WTC11 (cell line): ENCODE measurements around the gene MIOX. TPM values are rescaled to one million over a fixed set of nuclear protein-coding genes. Genes with fewer than 3 reads are reported as not detected.

Experiments used
- ATAC-seq: fragments of 200-7000 bp; cut with Tn5 transposase; 2 replicates; pipeline ENCODE4 v1.10.0; 2021; ENCODE audit warnings: mild to moderate bottlenecking, moderate library complexity
- CTCF ChIA-PET: fragments of 300-600 bp; sonication (Branson Sonifier 250); formaldehyde crosslinking; loops from one replicate; lab custom pipeline; 2021; ENCODE audit warnings: antibody characterized with exemption; lab: Charles Lee
- POLR2A ChIA-PET: fragments of 350-600 bp; sonication (Branson Sonifier 250); formaldehyde crosslinking; loops from one replicate; lab custom pipeline; 2021; ENCODE audit warnings: antibody characterized with exemption; lab: Charles Lee
- DNase-seq: peaks from one replicate; pipeline ENCODE4 v3.0.0; 2021; ENCODE audit warnings: low spot score
- H3K27ac Mint-ChIP-seq: 2 replicates; pipeline ENCODE4 v1.8.0; 2021; ENCODE audit warnings: mixed read lengths
- H3K27me3 Mint-ChIP-seq: 2 replicates; pipeline ENCODE4 v1.8.0; 2021; ENCODE audit warnings: low read depth, mild to moderate bottlenecking, moderate library complexity, mixed read lengths
- H3K36me3 Mint-ChIP-seq: 2 replicates; pipeline ENCODE4 v1.8.0; 2021; ENCODE audit warnings: mixed read lengths
- H3K4me1 Mint-ChIP-seq: 2 replicates; pipeline ENCODE4 v1.8.0; 2022; ENCODE audit warnings: mixed read lengths
- H3K4me3 Mint-ChIP-seq: 2 replicates; pipeline ENCODE4 v1.8.0; 2021; ENCODE audit warnings: mild to moderate bottlenecking, moderate library complexity, mixed read lengths
- H3K9me3 Mint-ChIP-seq: 2 replicates; pipeline ENCODE4 v1.8.0; 2021; ENCODE audit warnings: mixed read lengths
- CDX4 ChIP-seq: fragments of 250-450 bp; sonication (Bioruptor Pico); IDR thresholded peaks from 2 replicates; pipeline ENCODE4 v1.9.0; 2021; ENCODE audit warnings: moderate library complexity, mild to moderate bottlenecking, inconsistent platforms, borderline replicate concordance
- ELF4 ChIP-seq: sonication (generic); formaldehyde crosslinking; IDR thresholded peaks from 2 replicates; pipeline ENCODE4 v1.8.1; 2022; ENCODE audit warnings: low read depth, mild to moderate bottlenecking, moderate library complexity, missing genetic modification reagents
- FOXJ3 ChIP-seq: sonication (generic); formaldehyde crosslinking; IDR thresholded peaks from 2 replicates; pipeline ENCODE4 v1.9.0; 2021; ENCODE audit warnings: missing genetic modification reagents, mild to moderate bottlenecking, borderline replicate concordance
- FOXK1 ChIP-seq: sonication (generic); formaldehyde crosslinking; IDR thresholded peaks from 2 replicates; pipeline ENCODE4 v1.8.0; 2022; ENCODE audit warnings: mild to moderate bottlenecking, moderate library complexity, missing genetic modification reagents
- GRHL2 ChIP-seq: fragments of 250-450 bp; sonication (Bioruptor Pico); IDR thresholded peaks from 2 replicates; pipeline ENCODE4 v1.8.0; 2022; ENCODE audit warnings: mild to moderate bottlenecking, moderate library complexity; ENCODE audit not compliant: insufficient replicate concordance, severe bottlenecking
- GTF2I ChIP-seq: fragments of 250-450 bp; sonication (Bioruptor Pico); conservative IDR thresholded peaks from 2 replicates; pipeline ENCODE4 v1.4.0; 2021; ENCODE audit warnings: mild to moderate bottlenecking
- IRF1 ChIP-seq: sonication (generic); formaldehyde crosslinking; IDR thresholded peaks from 2 replicates; pipeline ENCODE4 v1.8.0; 2023; ENCODE audit warnings: missing genetic modification reagents
- JAZF1 ChIP-seq: fragments of 250-450 bp; sonication (Bioruptor Pico); IDR thresholded peaks from 2 replicates; pipeline ENCODE4 v1.9.0; 2021; ENCODE audit warnings: moderate library complexity, mild to moderate bottlenecking, inconsistent platforms
- MLX ChIP-seq: sonication (generic); formaldehyde crosslinking; IDR thresholded peaks from 2 replicates; pipeline ENCODE4 v1.8.1; 2023; ENCODE audit warnings: mild to moderate bottlenecking, missing genetic modification reagents, moderate library complexity
- NFATC4 ChIP-seq: fragments of 250-450 bp; sonication (Bioruptor Pico); IDR thresholded peaks from 2 replicates; pipeline ENCODE4 v1.9.0; 2021; ENCODE audit warnings: mild to moderate bottlenecking
- NFE2L1 ChIP-seq: sonication (generic); formaldehyde crosslinking; IDR thresholded peaks from 2 replicates; pipeline ENCODE4 v1.8.1; 2023; ENCODE audit warnings: missing genetic modification reagents
- NR1H2 ChIP-seq: sonication (generic); formaldehyde crosslinking; IDR thresholded peaks from 2 replicates; pipeline ENCODE4 v1.9.0; 2021; ENCODE audit warnings: mild to moderate bottlenecking, moderate library complexity, missing genetic modification reagents
- PREB ChIP-seq: sonication (generic); formaldehyde crosslinking; IDR thresholded peaks from 2 replicates; pipeline ENCODE4 v1.8.1; 2022; ENCODE audit warnings: mild to moderate bottlenecking, missing genetic modification reagents, moderate library complexity, borderline replicate concordance
- PRRX2 ChIP-seq: fragments of 250-450 bp; sonication (Bioruptor Pico); IDR thresholded peaks from 2 replicates; pipeline ENCODE4 v1.8.0; 2021; ENCODE audit warnings: mild to moderate bottlenecking
- TCF7 ChIP-seq: sonication (generic); formaldehyde crosslinking; IDR thresholded peaks from 2 replicates; pipeline ENCODE4 v1.8.0; 2022; ENCODE audit warnings: mild to moderate bottlenecking, low read depth, missing genetic modification reagents, moderate library complexity
- ZMAT4 ChIP-seq: fragments of 250-450 bp; sonication (Bioruptor Pico); IDR thresholded peaks from 2 replicates; pipeline ENCODE4 v1.9.0; 2021; ENCODE audit warnings: mild to moderate bottlenecking
- ZNF219 ChIP-seq: sonication (generic); formaldehyde crosslinking; IDR thresholded peaks from 2 replicates; pipeline ENCODE4 v1.8.0; 2023; ENCODE audit warnings: missing genetic modification reagents, mild to moderate bottlenecking, borderline replicate concordance
- ZNF396 ChIP-seq: fragments of 250-450 bp; sonication (Bioruptor Pico); IDR thresholded peaks from 2 replicates; pipeline ENCODE4 v1.8.0; 2021; ENCODE audit warnings: mild to moderate bottlenecking, moderate library complexity, borderline replicate concordance
- ZNF532 ChIP-seq: fragments of 250-450 bp; sonication (Bioruptor Pico); IDR thresholded peaks from 2 replicates; pipeline ENCODE4 v1.9.0; 2021; ENCODE audit warnings: mild to moderate bottlenecking, borderline replicate concordance
- ZNF671 ChIP-seq: fragments of 250-450 bp; sonication (Bioruptor Pico); IDR thresholded peaks from 2 replicates; pipeline ENCODE4 v1.8.0; 2021; ENCODE audit warnings: mild to moderate bottlenecking
- ZSCAN18 ChIP-seq: fragments of 250-450 bp; sonication (Bioruptor Pico); IDR thresholded peaks from 2 replicates; pipeline ENCODE4 v2.1.2; 2022; ENCODE audit warnings: mild to moderate bottlenecking, moderate library complexity
- total RNA-seq: library from RNA; stranded (reverse); gene quantifications from 3 replicates; pipeline ENCODE4 v1.2.3, GENCODE V29; 2021

Gene MIOX
- total RNA-seq, 1 experiment from 2014 or later, result 0.33 TPM

- no peak for ATAC-seq
- no peak overlapping the region for H3K27ac Mint-ChIP-seq
- ChIA-PET CTCF (no interaction called here), POLR2A (interaction anchor here (0.6 kb wide), 1 partner anchor 62 kb away, joined by 4 read pairs; no protein-coding TSS in a partner anchor)
- H3K4me1 Mint-ChIP-seq, result no peaks in the 10 kb centered on the region
- TF ChIP-seq MLX (CRISPR knock-in tag) (no peak), FOXK1 (CRISPR knock-in tag) (no peak), ZNF671 (CRISPR knock-in tag) (no peak), ZMAT4 (no peak), TCF7 (CRISPR knock-in tag) (no peak), ZNF396 (no peak), GRHL2 (no peak), PRRX2 (no peak)
- no peaks in the 10 kb centered on the region for H3K9me3 Mint-ChIP-seq
- no peak overlapping the region for H3K4me3 Mint-ChIP-seq
- no peak for DNase-seq
- peaks cover 26% of the 10 kb centered on the region for H3K36me3 Mint-ChIP-seq
- no peaks in the 10 kb centered on the region for H3K27me3 Mint-ChIP-seq
Measured at GRCh38 chr22:50447576-50448551, 38.8 kb upstream of the MIOX start.

- ATAC-seq (no peak), DNase-seq (no peak)
- H3K9me3 Mint-ChIP-seq, result no peaks in the 10 kb centered on the region
- POLR2A ChIA-PET, result interaction anchor here (0.7 kb wide), 1 partner anchor 1434 kb away, joined by 8 read pairs; no protein-coding TSS in a partner anchor
- H3K4me3 Mint-ChIP-seq, result no peak overlapping the region
- TF ChIP-seq NR1H2 (CRISPR knock-in tag), result no peak
- no peak for TF ChIP-seq CDX4
- TF ChIP-seq PRRX2, result no peak
- TF ChIP-seq ZSCAN18, result no peak
- no peak for TF ChIP-seq FOXJ3 (CRISPR knock-in tag)
- TF ChIP-seq GTF2I (CRISPR knock-in tag), result no peak
- TF ChIP-seq IRF1, result no peak
- no peak overlapping the region for H3K27ac Mint-ChIP-seq
- no peaks in the 10 kb centered on the region for H3K4me1 Mint-ChIP-seq
- H3K27me3 Mint-ChIP-seq, result no peaks in the 10 kb centered on the region
- peaks cover 43% of the 10 kb centered on the region for H3K36me3 Mint-ChIP-seq
- CTCF ChIA-PET, result interaction anchor here (1.7 to 2.3 kb wide), 2 partner anchors 8 to 21 kb away, joined by 4 to 7 read pairs; no protein-coding TSS in a partner anchor
Measured at GRCh38 chr22:50452649-50453048, 34.0 kb upstream of the MIOX start.

GRCh38 chr22:50454556-50455075 lies 32.0 kb upstream of the MIOX start:
- no peak overlapping the region for H3K4me3 Mint-ChIP-seq
- H3K9me3 Mint-ChIP-seq, result no peaks in the 10 kb centered on the region
- ATAC-seq (no peak), DNase-seq (no peak)
- peaks cover 39% of the 10 kb centered on the region for H3K36me3 Mint-ChIP-seq
- ChIA-PET CTCF (interaction anchor here (0.8 to 2.3 kb wide), 4 partner anchors 10 to 43 kb away, joined by 4 to 9 read pairs (median 6); no protein-coding TSS in a partner anchor), POLR2A (no interaction called here)
- H3K27me3 Mint-ChIP-seq, result no peaks in the 10 kb centered on the region
- H3K27ac Mint-ChIP-seq, result no peak overlapping the region
- no peaks in the 10 kb centered on the region for H3K4me1 Mint-ChIP-seq
- no peak for TF ChIP-seq NFE2L1 (CRISPR knock-in tag)
- TF ChIP-seq ZNF219 (CRISPR knock-in tag), result no peak
- no peak for TF ChIP-seq ELF4 (CRISPR knock-in tag)
- no peak for TF ChIP-seq GTF2I (CRISPR knock-in tag)
- TF ChIP-seq PREB (CRISPR knock-in tag), result no peak
- TF ChIP-seq NFATC4 (CRISPR knock-in tag), result no peak
- TF ChIP-seq JAZF1 (CRISPR knock-in tag), result no peak
- no peak for TF ChIP-seq ZNF532 (CRISPR knock-in tag)
